Mammary epithelial cell (primary cell): ENCODE measurements around the gene ARMC9.

Experiments used
- CTCF ChIP-seq, 2 donors: IDR thresholded peaks in 1 of 2; conservative IDR thresholded peaks in 1 of 2; 2 replicates each; pipeline ENCODE4 v1.5.1; 2011 to 2012; ENCODE audit warnings: inconsistent platforms in 2 of 2, low read length in 2 of 2, mild to moderate bottlenecking in 2 of 2, control low read depth in 1 of 2, low read depth in 1 of 2; ENCODE audit not compliant: insufficient read depth in 1 of 2; ENCODE audit errors: extremely low read depth in 1 of 2
- EZH2 ChIP-seq: IDR thresholded peaks from 2 replicates; pipeline ENCODE4 v1.6.1; 2012; ENCODE audit warnings: low read length, inconsistent platforms, borderline replicate concordance

- TF ChIP-seq CTCF (conservative IDR thresholded peaks at IDR 0.05 in 1 of 2, IDR thresholded peaks at IDR 0.05 in 1 of 2; ENCODE audit: extremely low read depth in 1 of 2, insufficient read depth in 1 of 2, low read depth in 1 of 2, low read length in 2 of 2) (no peak), EZH2 (no peak)
Measured at GRCh38 chr2:231315896-231316295, 117.5 kb downstream of the ARMC9 start.
